Glomerular visceral epithelial cell (primary cell): ENCODE results near the gene VIT.
A peak's percentile ranks its signal among the peaks of the same experiment; 100 is the strongest.

Source experiments
- DNase-seq: peaks from one replicate; pipeline ENCODE4 v3.0.0-alpha.2; 2016; ENCODE audit errors: extremely low spot score

The VIT gene

DNA sequence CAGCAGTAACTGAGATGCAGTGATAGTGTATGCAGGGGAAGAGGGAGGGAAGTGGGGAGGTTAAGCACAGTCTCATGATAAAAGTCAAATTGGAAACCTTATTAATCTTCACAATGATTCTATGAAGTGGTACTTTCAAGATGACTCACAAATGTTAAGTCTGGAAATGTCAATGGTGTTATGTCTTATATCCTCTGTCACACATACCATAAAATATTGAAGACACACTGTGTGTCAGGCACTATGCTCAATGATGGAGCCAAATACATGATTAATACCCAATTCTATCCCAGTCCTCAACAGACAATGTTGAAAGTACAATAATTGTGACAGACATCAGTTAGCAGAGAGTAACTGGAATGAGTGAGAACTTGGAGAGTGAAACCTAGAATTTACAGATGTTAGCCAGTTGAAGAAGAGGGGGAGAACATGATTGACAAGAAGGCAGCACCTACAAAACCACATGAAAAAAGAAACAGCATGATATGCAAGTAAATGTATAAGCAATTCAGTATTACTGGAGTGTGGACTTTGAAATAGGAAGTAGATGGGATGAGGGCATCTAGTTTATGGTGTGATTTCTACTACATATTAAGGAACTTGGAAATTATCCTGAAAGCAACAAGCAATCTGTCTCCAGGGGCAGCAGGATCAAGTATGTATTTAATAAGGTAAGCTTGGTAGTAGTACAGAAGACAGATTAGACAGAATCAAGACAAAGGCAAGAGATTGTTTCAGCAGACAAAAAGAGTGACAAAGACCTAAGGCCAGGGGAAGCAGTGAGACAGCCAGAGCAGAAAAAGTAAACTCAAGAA, 162.3 kb downstream of the VIT start:
- DNase-seq, result peak; percentile 0

DNA sequence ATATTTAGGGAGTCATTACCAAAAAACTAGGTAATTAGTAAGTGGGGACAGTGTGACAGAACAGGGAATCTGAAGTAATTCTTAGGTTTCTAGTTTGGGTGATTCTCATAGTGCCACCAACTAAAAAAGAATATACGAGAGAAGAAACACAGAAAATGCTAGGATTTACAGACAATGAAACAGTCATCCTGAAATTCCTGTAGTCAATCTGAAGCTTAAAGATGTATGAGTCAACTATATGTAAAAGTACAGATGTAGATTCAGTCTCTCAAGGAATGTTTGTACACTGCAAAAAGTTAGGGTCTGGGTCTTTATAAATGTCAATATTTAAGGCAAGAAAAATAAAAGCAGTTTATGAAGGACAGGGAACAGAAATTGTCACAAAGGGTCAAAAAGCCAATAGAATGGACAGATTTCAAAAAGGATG, 162.9 kb downstream of the VIT start:
- DNase-seq, result no peak

DNA sequence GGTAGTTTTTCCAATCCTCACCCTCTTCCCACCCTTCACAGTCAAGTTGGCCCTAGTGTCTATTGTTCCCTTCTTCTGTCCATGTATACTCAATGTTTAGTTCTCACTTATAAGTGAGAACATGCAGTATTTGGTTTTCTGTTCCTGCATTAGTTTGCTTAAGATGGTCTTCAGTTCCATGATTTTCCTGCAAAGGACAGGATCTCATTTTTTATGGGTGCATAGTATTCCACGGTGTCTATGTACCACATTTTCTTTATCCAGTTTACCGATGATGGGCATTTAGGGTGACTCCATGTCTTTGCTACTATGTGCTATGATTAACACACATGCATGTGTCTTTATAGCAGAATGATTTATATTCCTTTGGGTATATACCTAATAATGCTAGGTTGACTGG, 165.4 kb downstream of the VIT start:
- DNase-seq, result no peak
